NCI-H345 treated with DMSO at 0.1 percent for 48 hours (cell line): Measurements from ENCODE around the gene TBCEL.
"Not testable (repeated sequence)": the region's sequence is repeated elsewhere in the genome, so short reads cannot be mapped to it uniquely, and the experiment has no call there.

Experiments
- DNase-seq: peaks from one replicate; lab custom pipeline; 2025; ENCODE audit not compliant: unreplicated experiment; lab: John Stamatoyannopoulos, UW

Gene TBCEL

DNA sequence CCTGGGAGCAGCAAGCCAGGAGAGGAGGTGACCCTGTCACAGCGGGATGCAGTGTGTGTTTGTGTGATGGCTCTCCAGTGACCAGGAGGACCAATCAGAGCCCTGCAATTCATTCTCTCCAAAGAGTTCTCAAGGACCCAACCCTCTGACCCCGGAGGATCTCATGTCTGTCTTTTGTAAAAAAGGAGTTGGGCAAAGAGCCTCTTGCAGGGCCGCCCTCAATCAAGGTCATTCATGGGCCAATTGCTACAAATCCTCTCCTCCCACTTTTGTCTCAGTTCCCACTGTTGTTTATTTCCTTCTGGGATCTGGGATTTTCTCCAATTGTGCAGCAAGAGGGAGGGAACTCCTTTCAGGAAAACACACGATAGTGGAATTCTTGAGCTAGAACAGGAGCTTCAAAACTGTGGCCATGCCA lies 81.2 kb downstream of the TBCEL start:
- DNase-seq = no peak

DNA sequence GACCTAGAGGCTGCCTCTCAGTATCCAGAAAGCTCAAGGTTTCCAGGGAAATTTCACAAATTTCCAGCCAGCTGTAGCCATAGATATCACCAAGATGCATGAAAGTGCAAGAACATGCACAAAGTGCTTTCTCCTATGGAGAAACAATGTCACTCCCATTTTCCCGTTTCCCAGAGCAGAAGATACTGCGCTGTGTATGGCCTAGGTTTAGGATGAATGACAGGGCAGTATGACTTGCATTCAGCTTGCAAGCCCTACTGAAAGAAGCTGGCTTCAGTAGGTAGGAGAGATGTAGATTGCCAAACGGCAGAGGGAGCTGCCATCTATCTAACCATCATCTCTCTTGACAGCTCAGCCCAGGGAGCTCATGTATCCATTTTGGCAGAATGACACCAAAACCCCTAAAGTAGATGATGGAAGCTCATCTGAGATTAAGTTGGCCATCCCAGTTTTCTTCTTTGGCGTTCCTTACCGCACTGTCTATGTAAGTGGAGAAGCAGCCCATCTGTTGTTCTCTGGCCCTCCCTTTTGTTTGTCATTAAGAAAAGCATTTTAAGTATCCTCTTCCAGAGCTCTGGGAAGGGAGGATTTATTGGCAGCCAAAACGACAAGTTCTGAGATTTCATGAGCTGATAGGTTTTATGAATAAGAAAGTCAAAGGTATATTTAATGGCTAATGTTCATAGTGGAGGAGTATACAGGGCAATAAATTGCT lies 81.7 kb downstream of the TBCEL start:
- no peak for DNase-seq

DNA sequence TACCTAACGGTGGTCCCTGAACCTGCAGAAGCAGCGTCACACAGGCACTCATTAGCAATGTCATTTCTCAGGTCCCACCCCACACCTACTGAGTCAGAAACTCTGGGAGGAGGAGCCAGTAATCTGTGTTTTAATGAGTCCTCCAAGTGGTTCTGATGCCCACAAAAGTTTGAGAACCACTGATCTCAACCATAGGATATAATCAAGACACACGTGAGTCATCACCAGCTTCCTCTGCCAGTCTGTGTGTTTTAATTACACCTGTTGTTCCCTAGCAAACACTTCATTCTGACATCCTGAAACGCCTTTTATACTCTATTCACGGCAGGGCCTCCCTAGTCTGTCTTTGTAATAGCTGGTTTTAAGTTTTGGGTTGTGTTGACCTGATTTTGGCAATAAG lies 82.9 kb downstream of the TBCEL start:
- DNase-seq = peak; percentile 44

DNA sequence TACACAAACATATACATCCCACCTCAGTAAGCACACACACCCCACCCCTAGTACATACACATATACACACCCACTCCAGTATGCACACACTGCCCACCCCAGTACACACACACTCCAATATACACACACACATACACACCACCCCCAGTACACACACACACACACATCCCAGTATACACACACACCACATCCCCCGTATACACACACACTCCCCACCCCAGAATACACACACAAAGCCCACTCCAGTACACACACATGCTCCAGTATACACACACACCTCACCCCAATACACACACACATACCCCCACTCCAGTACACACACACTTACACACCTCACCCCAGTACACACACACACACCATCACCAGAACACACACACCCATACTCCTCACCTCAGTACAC lies 84.5 kb downstream of the TBCEL start:
- DNase-seq = no peak

DNA sequence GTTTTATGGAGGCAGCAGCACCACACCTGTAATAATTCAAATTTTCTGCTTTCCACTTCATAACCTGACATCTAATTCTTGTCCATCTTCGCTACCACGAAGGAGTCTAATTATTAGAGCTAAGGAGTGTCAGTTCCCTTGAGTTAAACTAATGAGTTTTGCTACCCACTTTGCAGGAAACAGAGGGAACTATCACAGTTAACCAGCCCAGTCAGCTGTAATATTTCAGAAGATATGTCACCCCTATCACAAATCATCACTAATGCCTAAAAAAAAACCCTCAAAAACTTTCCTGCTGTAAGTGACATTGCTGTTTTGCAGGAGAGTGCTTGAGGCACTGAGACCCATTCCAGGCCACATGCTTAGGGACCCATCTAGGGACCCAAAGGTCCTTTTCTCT lies 85.6 kb downstream of the TBCEL start:
- no peak for DNase-seq

DNA sequence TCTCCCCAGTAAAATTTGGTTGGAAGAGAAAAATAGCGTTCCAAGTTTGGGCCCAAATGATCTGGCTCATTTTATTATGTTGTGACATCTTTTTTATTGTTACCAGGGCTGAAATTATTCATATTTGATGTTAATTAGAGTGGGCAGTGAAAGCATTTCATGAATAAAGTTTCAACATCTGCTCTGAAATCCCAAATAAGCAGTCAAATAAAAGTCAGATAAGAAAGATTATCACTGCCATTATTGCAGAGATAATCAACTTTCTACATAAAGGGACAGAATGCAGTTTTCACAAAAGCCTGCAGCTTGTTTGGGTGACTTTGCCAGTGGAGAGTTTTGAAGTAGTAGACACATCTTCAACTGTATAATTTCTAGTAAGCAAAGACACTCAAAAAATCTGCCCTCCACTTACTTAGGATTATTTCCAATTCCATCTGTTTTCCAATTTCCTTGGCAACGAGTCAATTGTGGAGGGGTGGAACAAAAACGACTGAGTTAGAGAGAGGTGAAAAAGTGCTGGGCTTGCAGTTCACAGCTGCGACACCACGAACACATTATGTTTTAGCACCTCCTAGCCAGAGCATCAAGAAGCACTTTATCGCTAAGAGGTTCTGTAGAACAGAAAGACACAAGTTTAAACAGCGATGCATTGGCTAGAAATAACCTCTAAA lies 86.1 kb downstream of the TBCEL start:
- no peak for DNase-seq

DNA sequence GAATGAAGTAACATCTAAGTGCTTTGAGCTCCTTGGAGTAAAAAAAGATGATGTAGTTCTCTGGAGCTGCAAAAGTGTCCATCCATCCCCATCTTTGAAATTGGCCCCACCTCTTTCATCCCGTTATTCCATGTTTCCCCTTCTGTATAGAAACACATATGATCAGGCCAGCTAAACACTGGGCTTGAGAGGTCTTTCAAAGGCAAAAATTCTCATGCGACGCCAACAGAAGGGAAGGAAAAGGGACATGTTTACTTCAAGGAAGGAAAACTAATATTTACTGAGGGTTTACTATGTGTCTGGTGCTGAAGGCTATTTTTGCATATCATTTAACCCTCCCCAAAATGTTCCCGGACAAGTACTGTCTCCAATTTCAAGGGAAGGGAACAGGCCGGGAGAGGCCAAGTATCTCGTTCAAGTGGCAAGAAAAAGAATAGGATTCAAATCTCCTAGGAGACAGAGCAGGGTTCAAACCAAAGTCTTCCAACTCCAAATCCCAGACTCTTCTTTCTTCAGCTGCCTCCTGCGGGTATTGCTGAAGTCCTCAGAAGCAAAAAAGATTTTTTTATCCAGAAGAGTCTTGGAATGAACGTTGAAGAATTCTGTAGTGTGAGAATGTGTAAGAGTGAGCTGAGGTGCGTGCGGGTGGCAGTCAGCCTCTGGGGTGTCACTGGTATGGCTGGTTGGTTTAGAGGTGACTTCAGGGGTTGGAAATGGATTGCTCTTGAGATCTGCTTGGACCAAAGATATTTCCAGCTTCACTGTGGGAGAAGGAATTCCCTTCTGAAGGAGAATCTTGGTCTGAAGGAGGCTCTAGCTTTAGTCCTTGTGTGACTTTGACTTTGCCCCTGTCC lies 87.2 kb downstream of the TBCEL start:
- no peak for DNase-seq

DNA sequence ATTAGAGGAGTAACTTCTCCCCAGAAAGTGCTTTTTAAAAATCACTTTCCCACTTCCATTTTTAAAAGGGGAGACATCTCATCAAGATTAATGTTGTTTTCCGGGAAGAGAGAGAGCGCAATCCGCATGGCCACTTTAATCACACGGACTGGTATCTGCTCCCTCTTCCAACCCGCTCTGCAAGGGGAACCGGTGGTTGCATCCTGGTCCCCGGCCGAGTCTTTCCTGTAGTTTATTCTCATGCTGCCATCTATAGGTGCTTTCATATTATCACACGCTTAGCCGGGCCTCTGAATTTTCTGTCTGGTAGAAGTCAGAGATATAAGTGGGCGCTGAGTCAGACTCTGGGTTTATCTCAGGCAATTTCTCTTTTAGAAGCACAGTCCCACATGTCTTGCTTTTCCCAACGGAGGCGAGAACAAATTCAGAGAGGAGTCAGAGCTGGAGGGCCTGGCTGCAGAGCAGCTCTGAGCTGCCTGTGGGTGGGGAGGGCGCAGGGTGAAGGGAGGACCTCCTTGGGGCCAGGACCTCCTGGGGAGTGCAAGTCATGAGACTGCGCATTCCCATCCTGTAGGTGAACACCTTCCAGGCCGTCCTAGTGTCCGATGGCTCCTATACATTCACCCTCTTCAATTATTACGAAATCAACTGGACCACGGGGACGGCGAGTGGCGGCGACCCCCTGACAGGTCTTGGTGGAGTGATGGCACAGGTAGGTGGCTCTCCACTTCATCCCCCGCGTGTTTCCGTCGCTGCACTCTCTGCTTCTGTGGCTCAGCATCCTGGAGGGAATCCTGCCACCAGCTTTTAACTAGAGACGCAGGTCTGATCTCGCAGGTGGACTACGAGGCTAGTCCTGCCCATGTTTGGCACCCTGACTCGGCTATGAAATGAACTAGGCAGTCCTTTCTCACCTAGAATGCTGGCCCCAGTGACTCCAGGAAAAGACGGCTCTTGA lies 88.9 kb downstream of the TBCEL start:
- DNase-seq = peak; percentile 37

DNA sequence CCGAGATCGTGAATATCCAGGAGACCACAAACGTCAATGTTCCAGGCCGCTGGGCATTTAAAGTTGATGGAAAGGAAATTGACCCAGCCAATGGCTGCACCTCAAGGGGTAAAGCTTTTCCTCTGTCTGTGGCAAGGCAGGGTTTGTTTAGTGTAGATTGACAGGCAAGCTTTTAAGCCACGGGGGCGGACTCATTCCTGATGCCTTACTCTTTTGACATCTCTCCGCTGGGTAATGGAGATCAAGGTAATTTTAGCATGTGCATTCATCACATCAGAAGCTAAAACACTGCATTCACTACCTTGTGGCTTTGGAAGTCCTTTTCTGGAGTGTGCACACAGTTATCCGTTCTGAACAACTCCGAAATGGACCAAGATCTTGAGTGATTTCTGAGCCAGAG lies 89.7 kb downstream of the TBCEL start:
- DNase-seq = no peak

DNA sequence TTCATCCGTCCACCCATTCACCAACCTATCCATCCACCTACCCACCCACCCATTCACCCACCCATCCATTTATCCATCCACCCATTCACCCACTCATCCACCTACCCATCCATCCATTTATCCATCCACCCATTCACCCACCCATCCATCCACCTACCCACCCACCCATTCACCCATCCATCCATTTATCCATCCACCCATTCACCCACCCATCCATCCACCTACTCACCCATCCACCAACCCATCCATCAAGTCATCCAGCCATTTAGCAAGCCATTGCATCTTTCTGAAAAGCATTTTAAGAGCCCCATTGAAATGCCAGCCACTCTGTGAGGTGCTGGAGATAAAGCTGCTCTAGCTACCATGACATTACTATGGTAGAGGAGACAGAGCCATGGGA lies 91.1 kb downstream of the TBCEL start:
- DNase-seq = not testable (repeated sequence)

DNA sequence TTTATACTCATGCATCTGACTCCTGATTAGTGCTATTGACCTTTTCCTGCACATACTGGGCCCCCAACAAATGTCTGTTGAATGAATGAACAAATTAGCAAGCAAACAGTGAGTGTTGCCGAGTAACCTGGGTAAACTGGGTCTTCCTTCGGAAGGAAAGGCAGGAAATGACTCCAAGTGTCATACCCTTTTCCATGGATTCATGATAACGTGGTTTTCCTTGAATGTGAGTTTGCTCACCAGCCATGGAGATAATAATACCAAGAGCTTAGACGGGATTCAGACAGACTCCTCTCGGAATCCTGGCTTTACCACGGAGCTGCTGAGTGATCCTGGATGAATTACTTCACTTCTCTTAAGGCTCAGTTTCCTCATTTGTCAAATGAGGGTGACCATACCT lies 93.9 kb downstream of the TBCEL start:
- no peak for DNase-seq

DNA sequence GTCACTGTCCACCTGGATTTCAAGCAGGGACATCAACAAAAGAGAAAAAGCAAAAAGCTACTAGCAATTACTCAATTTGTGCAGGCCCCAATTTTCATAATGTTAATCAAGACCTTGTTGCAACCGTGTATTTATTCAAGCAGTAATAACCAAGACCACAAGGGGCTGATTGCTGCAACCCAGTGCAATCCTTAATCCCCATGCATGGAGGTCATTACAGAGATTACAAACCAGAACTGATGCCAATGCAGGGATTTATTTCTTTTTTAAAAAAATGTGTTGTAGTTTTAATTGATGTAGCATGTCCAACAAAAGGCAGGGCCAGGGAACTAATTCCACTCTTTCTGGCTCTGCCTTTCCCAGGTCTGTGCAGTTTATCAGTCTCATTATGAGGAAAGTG lies 95.5 kb downstream of the TBCEL start:
- DNase-seq = no peak

DNA sequence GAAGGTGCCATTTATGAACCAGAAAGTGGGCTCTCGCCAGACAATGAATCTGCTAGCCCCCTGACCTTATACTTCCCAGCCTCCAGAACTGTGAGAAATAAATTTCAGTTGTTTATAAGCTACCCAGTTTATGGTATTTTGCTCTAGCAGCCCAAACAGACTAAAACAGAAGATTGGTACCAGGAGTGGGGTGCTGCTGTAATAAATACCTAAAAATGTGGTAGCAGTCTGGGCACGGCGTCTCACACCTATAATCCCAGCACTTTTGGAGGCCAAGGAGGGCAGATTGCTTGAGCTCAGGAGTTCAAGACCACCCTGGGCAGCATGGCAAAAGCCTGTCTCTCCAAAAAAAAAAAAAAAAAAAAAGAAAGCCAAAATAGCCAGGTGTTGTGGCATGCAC lies 98.4 kb downstream of the TBCEL start:
- DNase-seq = no peak

DNA sequence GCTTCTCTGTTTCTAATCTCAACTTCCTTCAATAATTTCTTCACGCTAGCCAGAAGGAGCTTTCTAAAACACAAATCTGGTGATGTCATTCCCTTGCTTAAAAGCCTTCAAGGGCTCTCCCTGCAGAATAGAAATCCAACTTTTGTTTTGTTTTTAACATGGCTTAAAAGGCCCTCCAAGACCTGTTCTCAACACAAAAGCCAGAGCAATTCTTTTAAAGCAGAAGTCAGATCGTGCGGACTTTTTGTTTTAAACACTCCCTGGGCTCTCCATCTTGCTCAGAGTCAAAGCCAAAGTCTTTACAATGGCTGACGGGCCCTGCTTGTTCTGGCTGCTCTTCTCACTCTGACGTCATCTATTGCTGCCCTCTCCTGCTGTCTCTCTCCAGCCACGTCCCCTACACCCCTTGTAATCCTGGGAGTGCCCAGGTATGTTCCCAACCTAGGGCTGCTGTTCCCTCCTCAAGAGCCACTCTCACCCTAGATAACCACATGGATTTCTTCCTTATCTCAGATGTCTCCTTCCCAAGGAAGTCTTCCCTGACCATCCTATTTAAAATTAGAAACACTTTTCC lies 99.7 kb downstream of the TBCEL start:
- no peak for DNase-seq

DNA sequence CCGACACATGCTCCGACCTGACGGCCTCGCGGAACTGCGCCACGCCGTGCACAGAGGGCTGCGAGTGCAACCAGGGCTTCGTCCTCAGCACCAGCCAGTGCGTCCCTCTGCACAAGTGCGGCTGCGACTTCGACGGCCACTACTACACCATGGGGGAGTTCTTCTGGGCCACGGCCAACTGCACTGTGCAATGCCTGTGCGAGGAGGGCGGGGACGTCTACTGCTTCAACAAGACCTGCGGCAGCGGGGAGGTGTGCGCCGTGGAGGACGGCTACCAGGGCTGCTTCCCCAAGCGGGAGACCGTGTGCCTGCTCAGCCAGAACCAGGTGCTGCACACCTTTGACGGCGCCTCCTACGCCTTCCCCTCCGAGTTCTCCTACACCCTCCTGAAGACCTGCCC lies 103.9 kb downstream of the TBCEL start:
- DNase-seq = no peak

DNA sequence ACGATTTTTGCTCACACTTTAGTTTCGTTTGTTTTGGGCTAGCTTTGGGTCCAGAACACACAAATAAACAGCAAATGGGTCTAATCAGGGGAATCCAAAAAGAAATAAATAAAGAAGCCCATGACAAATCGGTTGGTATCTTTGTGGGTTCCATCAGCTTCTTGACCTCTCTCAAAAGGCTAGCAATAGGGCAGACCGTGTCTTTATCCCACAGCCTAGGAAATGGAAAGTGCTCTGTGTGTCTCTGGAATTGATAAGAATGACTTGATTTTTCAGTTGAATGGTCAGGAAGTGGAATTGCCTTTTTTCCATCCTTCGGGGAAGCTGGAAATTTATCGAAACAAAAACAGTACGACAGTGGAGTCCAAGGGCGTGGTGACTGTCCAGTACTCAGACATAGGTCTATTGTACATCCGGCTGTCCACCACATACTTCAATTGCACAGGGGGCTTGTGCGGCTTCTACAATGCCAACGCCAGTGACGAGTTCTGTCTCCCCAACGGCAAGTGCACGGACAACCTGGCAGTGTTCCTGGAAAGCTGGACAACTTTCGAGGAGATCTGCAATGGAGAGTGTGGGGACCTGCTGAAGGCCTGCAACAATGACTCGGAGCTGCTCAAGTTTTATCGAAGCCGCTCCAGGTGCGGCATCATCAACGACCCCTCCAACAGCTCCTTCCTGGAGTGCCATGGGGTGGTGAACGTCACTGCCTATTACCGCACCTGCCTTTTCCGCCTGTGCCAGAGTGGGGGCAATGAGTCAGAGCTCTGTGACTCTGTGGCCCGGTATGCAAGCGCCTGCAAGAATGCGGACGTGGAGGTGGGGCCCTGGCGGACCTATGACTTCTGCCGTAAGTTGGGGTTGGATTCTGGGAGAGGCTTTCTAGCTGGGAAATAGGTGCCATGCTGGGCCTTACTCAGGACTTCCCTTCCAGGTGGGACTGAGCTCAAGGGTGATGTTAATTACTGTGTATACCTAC lies 105.7 kb downstream of the TBCEL start:
- no peak for DNase-seq

DNA sequence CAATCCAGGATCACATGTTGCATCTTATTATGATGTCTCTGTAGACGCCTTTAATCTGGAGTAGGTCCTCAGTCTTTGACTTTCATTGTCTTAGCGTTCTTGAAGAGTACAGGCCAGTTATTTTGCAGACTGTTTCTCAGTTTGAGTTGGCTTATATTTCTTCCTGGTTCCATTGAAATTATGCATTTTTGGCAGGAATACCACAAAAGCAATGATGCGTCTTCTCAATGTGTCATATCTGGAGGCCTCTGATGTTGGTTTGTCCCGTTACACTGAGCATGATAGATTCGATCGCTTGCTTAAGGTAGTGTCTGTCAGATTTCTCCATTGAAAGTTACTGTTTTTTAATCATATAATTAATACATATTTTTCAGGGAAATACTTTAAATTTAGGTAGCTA lies 107.8 kb downstream of the TBCEL start:
- no peak for DNase-seq

DNA sequence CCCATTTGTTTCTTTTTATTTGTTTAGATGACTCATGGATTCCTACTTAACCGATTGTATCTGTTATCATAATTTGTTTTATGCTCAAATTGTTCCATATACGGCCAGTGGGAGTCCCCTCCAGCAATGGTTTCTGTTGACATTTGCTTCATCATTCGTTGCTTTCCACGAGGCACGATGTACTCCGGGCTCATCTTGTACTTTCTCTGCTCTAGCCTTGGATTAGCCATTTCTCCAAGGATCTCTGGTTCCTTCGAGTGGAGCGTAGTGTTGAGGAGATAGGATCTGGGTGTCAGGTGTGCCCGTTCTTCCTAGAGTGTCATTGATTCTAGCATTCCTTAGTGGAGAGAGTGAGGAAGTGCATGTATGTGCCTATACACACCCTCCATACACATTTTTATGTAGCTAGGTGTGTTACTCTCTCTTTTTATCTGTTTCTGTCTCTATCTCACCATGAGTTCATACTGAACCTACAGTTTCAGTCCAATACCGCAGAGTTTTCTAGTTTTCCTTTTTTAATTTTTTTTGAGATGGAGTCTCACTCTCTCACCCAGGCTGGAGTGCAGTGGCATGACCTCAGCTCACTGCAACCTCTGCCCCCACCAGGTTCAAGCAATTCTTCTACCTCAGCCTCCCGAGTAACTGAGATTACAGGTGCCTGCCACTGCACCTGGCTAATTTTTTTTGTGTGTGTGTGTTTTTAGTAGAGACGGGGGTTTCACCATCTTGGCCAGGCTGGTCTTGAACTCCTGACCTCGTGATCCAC lies 108.5 kb downstream of the TBCEL start:
- no peak for DNase-seq
